ENCODE results near the gene NOP56. TPM values are rescaled to one million over a fixed set of nuclear protein-coding genes. Genes with fewer than 3 reads are reported as not detected.
"Not testable (repeated sequence)": the region's sequence is repeated elsewhere in the genome, so short reads cannot be mapped to it uniquely, and the experiment has no call there.

NOP56 gene
- total and polyA plus RNA-seq, 3 donors from 2014 or later: 110 to 125 (median 110) TPM

- TF ChIP-seq CTCF (IDR thresholded peaks at IDR 0.05): no peak
- TF ChIP-seq POLR2A (IDR thresholded peaks at IDR 0.05): no peak
- H3K4me3 ChIP-seq: no peak overlapping the region
- H3K36me3 ChIP-seq (ENCODE audit: low read depth, missing control alignments): no peaks in the 10 kb centered on the region
- 85 to 87% methylated on average over 3 of the region's 3 CpGs for WGBS, 2 donors
- no peak overlapping the region for H3K27ac ChIP-seq
- intact Hi-C loops (cut with DNase I; ENCODE audit: low total_unique reads): no loop called here
- H3K27me3 ChIP-seq: no peaks in the 10 kb centered on the region
- no peaks in the 10 kb centered on the region for H3K4me1 ChIP-seq
- no peak for DNase-seq
- H3K9me3 ChIP-seq: no peaks in the 10 kb centered on the region
Observed at GRCh38 chr20:2672446-2672845, 20.0 kb downstream of the NOP56 start.

GRCh38 chr20:2673453-2673852 is 21.0 kb downstream of the NOP56 start:
- no peak for TF ChIP-seq CTCF (IDR thresholded peaks at IDR 0.05)
- TF ChIP-seq POLR2A (IDR thresholded peaks at IDR 0.05): no peak
- H3K27me3 ChIP-seq: no peaks in the 10 kb centered on the region
- 95 to 100% methylated on average over 4 of the region's 4 CpGs for WGBS, 2 donors

GRCh38 chr20:2680046-2680445 is 27.6 kb downstream of the NOP56 start:
- DNase-seq: no peak
- TF ChIP-seq CTCF (IDR thresholded peaks at IDR 0.05) (no peak), POLR2A (IDR thresholded peaks at IDR 0.05) (no peak)
- 84 to 87% methylated on average over 4 of the region's 4 CpGs for WGBS, 2 donors
- H3K27me3 ChIP-seq: no peaks in the 10 kb centered on the region
- H3K4me1 ChIP-seq: peaks cover 3% of the 10 kb centered on the region
- intact Hi-C loops (cut with DNase I; ENCODE audit: low total_unique reads): no loop called here
- H3K9me3 ChIP-seq: no peaks in the 10 kb centered on the region
- no peak overlapping the region for H3K27ac ChIP-seq
- no peak overlapping the region for H3K4me3 ChIP-seq
- H3K36me3 ChIP-seq (ENCODE audit: low read depth, missing control alignments): no peaks in the 10 kb centered on the region

More at GRCh38 chr20:2673453-2673852, 21.0 kb downstream of the NOP56 start:
- Histone ChIP-seq H3K9me3 (no peaks in the 10 kb centered on the region), H3K4me1 (no peaks in the 10 kb centered on the region), H3K36me3 (ENCODE audit: low read depth, missing control alignments) (no peaks in the 10 kb centered on the region), H3K27ac (no peak overlapping the region), H3K4me3 (no peak overlapping the region)
- no peak for DNase-seq
- intact Hi-C loops (cut with DNase I; ENCODE audit: low total_unique reads): no loop called here

GRCh38 chr20:2682040-2682439 is 29.6 kb downstream of the NOP56 start:
- 87 to 90% methylated on average over 3 of the region's 3 CpGs for WGBS, 2 donors

GRCh38 chr20:2684817-2685216 is 32.4 kb downstream of the NOP56 start:
- DNase-seq; H3K4me3 ChIP-seq; H3K9me3 ChIP-seq; H3K27ac ChIP-seq; H3K4me1 ChIP-seq; intact Hi-C loops (cut with DNase I; ENCODE audit: low total_unique reads); H3K36me3 ChIP-seq (ENCODE audit: low read depth, missing control alignments); H3K27me3 ChIP-seq: not testable (repeated sequence)
- WGBS, 2 donors: 75 to 86% methylated on average over 4 of the region's 4 CpGs

More at GRCh38 chr20:2682040-2682439, 29.6 kb downstream of the NOP56 start:
- H3K27ac ChIP-seq; H3K36me3 ChIP-seq (ENCODE audit: low read depth, missing control alignments); DNase-seq; H3K4me1 ChIP-seq; intact Hi-C loops (cut with DNase I; ENCODE audit: low total_unique reads); H3K4me3 ChIP-seq; H3K27me3 ChIP-seq; H3K9me3 ChIP-seq: not testable (repeated sequence)

- Histone ChIP-seq H3K4me1 (no peaks in the 10 kb centered on the region), H3K4me3 (no peak overlapping the region), H3K27ac (no peak overlapping the region), H3K36me3 (ENCODE audit: low read depth, missing control alignments) (no peaks in the 10 kb centered on the region), H3K9me3 (no peaks in the 10 kb centered on the region), H3K27me3 (no peaks in the 10 kb centered on the region)
- TF ChIP-seq CTCF (IDR thresholded peaks at IDR 0.05) (no peak), POLR2A (IDR thresholded peaks at IDR 0.05) (no peak)
- intact Hi-C loops (cut with DNase I; ENCODE audit: low total_unique reads): no loop called here
- 55 to 61% methylated on average over 6 of the region's 6 CpGs for WGBS, 2 donors
- no peak for DNase-seq
Observed at GRCh38 chr20:2687514-2687913, 35.1 kb downstream of the NOP56 start.
